PC-9 (cell line): ENCODE measurements around the gene GSTT2B.

Experiments
- CTCF ChIP-seq: fragments of 200-600 bp; sonication (generic); conservative IDR thresholded peaks from 2 replicates; pipeline ENCODE4 v1.6.1; 2017; ENCODE audit warnings: mixed run types, antibody characterized with exemption, mild to moderate bottlenecking, moderate library complexity
- EZH2 ChIP-seq: fragments of 200-600 bp; sonication (generic); IDR thresholded peaks from 2 replicates; pipeline ENCODE4 v1.8.0; 2017; ENCODE audit warnings: antibody characterized with exemption, low read depth

GRCh38 chr22:23913306-23913660 is 47.7 kb downstream of the GSTT2B start:
- TF ChIP-seq CTCF, result no peak
- TF ChIP-seq EZH2, result no peak
